ENCODE data around the gene DOCK7.
"Not testable (repeated sequence)": the region's sequence is repeated elsewhere in the genome, so short reads cannot be mapped to it uniquely, and the experiment has no call there.

The DOCK7 gene

GRCh38 chr1:62687903-62688686 lies at the start of gene DOCK7:
TSS of gene DOCK7 (minus strand) at chr1:62688386. CDS start at chr1:62688264, 122 bp downstream.
- DNase-seq, result peak; percentile 81

- no peak for DNase-seq
These were observed 47.4 kb upstream of the DOCK7 start for GRCh38 chr1:62735491-62736171.

- no peak for DNase-seq
These were observed 44.1 kb upstream of the DOCK7 start for GRCh38 chr1:62732331-62732730.

- DNase-seq, result no peak
These were observed 40.8 kb upstream of the DOCK7 start for GRCh38 chr1:62728963-62729362.

GRCh38 chr1:62727656-62728407 lies 39.6 kb upstream of the DOCK7 start:
- no peak for DNase-seq

- DNase-seq, result no peak
These were observed 37.8 kb upstream of the DOCK7 start for GRCh38 chr1:62726011-62726442.

GRCh38 chr1:62725255-62725654 lies 37.1 kb upstream of the DOCK7 start:
- no peak for DNase-seq

GRCh38 chr1:62724430-62724829 lies 36.2 kb upstream of the DOCK7 start:
- no peak for DNase-seq

GRCh38 chr1:62723883-62724282 lies 35.7 kb upstream of the DOCK7 start:
- DNase-seq, result no peak

GRCh38 chr1:62722796-62723195 lies 34.6 kb upstream of the DOCK7 start:
- DNase-seq, result no peak

GRCh38 chr1:62720946-62721554 lies 32.9 kb upstream of the DOCK7 start:
- DNase-seq, result no peak

GRCh38 chr1:62718400-62718799 lies 30.2 kb upstream of the DOCK7 start:
- DNase-seq, result not testable (repeated sequence)

GRCh38 chr1:62717483-62717882 lies 29.3 kb upstream of the DOCK7 start:
- DNase-seq, result no peak

- no peak for DNase-seq
These were observed 28.2 kb upstream of the DOCK7 start for GRCh38 chr1:62716397-62716796.

- no peak for DNase-seq
These were observed 24.4 kb upstream of the DOCK7 start for GRCh38 chr1:62712336-62713243.

GRCh38 chr1:62707744-62708120 lies 19.5 kb upstream of the DOCK7 start:
- DNase-seq, result no peak

GRCh38 chr1:62706985-62707743 lies 19.0 kb upstream of the DOCK7 start:
- no peak for DNase-seq

GRCh38 chr1:62698161-62698560 lies 10.0 kb upstream of the DOCK7 start:
- not testable (repeated sequence) for DNase-seq

GRCh38 chr1:62694479-62694878 lies 6.3 kb upstream of the DOCK7 start:
- DNase-seq, result not testable (repeated sequence)

- no peak for DNase-seq
These were observed 4.9 kb upstream of the DOCK7 start for GRCh38 chr1:62693123-62693522.
